Measurements from ENCODE around the gene C11orf52.

GRCh38 chr11:111886844-111887243 lies 31.9 kb upstream of the C11orf52 start:
- no peak for TF ChIP-seq CTCF (IDR thresholded peaks at IDR 0.05)
- TF ChIP-seq POLR2A (IDR thresholded peaks at IDR 0.05) = no peak
